H9 (cell line): ENCODE data around the gene MDFIC. TPM values are rescaled to one million over a fixed set of nuclear protein-coding genes. Genes with fewer than 3 reads are reported as not detected.

ENCODE experiments used
- DNase-seq: peaks from one replicate; pipeline ENCODE4 v3.0.0-alpha.2; 2017
- H2AFZ ChIP-seq: one replicate; pipeline ENCODE4 v1.6.1; 2013; ENCODE audit warnings: mild to moderate bottlenecking, low read length, control low read depth, moderate library complexity
- H2AK5ac ChIP-seq: 2 replicates; pipeline ENCODE4 v1.6.1; 2013; ENCODE audit warnings: low read length, control low read depth, mixed read lengths; ENCODE audit not compliant: insufficient read length
- H2BK120ac ChIP-seq: one replicate; pipeline ENCODE4 v1.6.1; 2013; ENCODE audit warnings: low read depth, mild to moderate bottlenecking, low read length, control low read depth, inconsistent platforms; ENCODE audit not compliant: poor library complexity, severe bottlenecking
- H2BK12ac ChIP-seq: 2 replicates; pipeline ENCODE4 v1.6.1; 2013; ENCODE audit warnings: low read length, control low read depth, mixed read lengths, low read depth; ENCODE audit not compliant: insufficient read length
- H2BK15ac ChIP-seq: 2 replicates; pipeline ENCODE4 v1.6.1; 2013; ENCODE audit warnings: low read depth, low read length, control low read depth
- H2BK20ac ChIP-seq: one replicate; pipeline ENCODE4 v1.6.1; 2013; ENCODE audit warnings: low read depth, mild to moderate bottlenecking, low read length, control low read depth, inconsistent platforms; ENCODE audit not compliant: poor library complexity, severe bottlenecking
- H2BK5ac ChIP-seq: 2 replicates; pipeline ENCODE4 v1.6.1; 2013; ENCODE audit warnings: low read length, control low read depth, mixed read lengths; ENCODE audit not compliant: insufficient read length
- H3K14ac ChIP-seq: 2 replicates; pipeline ENCODE4 v1.6.1; 2013; ENCODE audit warnings: low read length, control low read depth; ENCODE audit not compliant: insufficient read depth
- H3K18ac ChIP-seq: 2 replicates; pipeline ENCODE4 v1.6.1; 2013; ENCODE audit warnings: low read depth, mild to moderate bottlenecking, mixed read lengths, low read length, control low read depth; ENCODE audit not compliant: insufficient read length
- H3K23ac ChIP-seq: 2 replicates; pipeline ENCODE4 v1.6.1; 2013; ENCODE audit warnings: low read length, control low read depth, mixed read lengths, low read depth; ENCODE audit not compliant: insufficient read length
- H3K23me2 ChIP-seq: 2 replicates; pipeline ENCODE4 v1.6.1; 2013; ENCODE audit warnings: low read depth, mild to moderate bottlenecking, mixed read lengths, low read length, control low read depth; ENCODE audit not compliant: insufficient read length, poor library complexity, severe bottlenecking
- H3K27ac ChIP-seq: 2 replicates; pipeline ENCODE4 v1.5.1; 2013; ENCODE audit warnings: low read length, control low read depth, mixed read lengths, low read depth; ENCODE audit not compliant: insufficient read length
- H3K27me3 ChIP-seq: 2 replicates; pipeline ENCODE4 v1.6.1; 2013; ENCODE audit warnings: low read length, control low read depth, inconsistent platforms; ENCODE audit not compliant: insufficient read depth
- H3K4ac ChIP-seq: 2 replicates; pipeline ENCODE4 v1.6.1; 2013; ENCODE audit warnings: low read depth, mild to moderate bottlenecking, control low read depth, inconsistent platforms, low read length, moderate library complexity
- H3K4me1 ChIP-seq: 2 replicates; pipeline ENCODE4 v1.6.1; 2013; ENCODE audit warnings: low read length, control low read depth, inconsistent platforms; ENCODE audit not compliant: insufficient read depth
- H3K4me2 ChIP-seq: 2 replicates; pipeline ENCODE4 v1.6.1; 2013; ENCODE audit warnings: low read length, control low read depth, mixed read lengths; ENCODE audit not compliant: insufficient read length, insufficient read depth
- H3K56ac ChIP-seq: 2 replicates; pipeline ENCODE4 v1.6.1; 2013; ENCODE audit warnings: low read depth, mild to moderate bottlenecking, mixed read lengths, low read length, control low read depth; ENCODE audit not compliant: insufficient read length
- H3K79me1 ChIP-seq: 2 replicates; pipeline ENCODE4 v1.6.1; 2013; ENCODE audit warnings: low read depth, mild to moderate bottlenecking, moderate library complexity, low read length, control low read depth, inconsistent platforms; ENCODE audit not compliant: insufficient read depth, poor library complexity, severe bottlenecking
- H3K79me2 ChIP-seq: 2 replicates; pipeline ENCODE4 v1.6.1; 2013; ENCODE audit warnings: low read length, control low read depth, inconsistent platforms; ENCODE audit not compliant: insufficient read depth
- H3K9ac ChIP-seq: 2 replicates; pipeline ENCODE4 v1.6.1; 2013; ENCODE audit warnings: low read length, control low read depth, mixed read lengths; ENCODE audit not compliant: insufficient read length; ENCODE audit errors: extremely low read depth
- H3K9me3 ChIP-seq: one replicate; pipeline ENCODE4 v1.6.1; 2013; ENCODE audit warnings: low read depth, low read length, inconsistent platforms; ENCODE audit not compliant: control insufficient read depth
- H3T11ph ChIP-seq: one replicate; pipeline ENCODE4 v1.6.1; 2013; ENCODE audit warnings: mild to moderate bottlenecking, low read length, control low read depth, inconsistent platforms
- H4K20me1 ChIP-seq: one replicate; pipeline ENCODE4 v1.6.1; 2013; ENCODE audit not compliant: control insufficient read depth, insufficient read length, insufficient read depth
- H4K5ac ChIP-seq: 2 replicates; pipeline ENCODE4 v1.6.1; 2013; ENCODE audit warnings: low read depth, mild to moderate bottlenecking, mixed read lengths, low read length, control low read depth; ENCODE audit not compliant: insufficient read length
- H4K8ac ChIP-seq: replicated peaks from 2 replicates; pipeline ENCODE4 v1.6.1; 2013; ENCODE audit warnings: low read length, control low read depth, mixed read lengths, low read depth; ENCODE audit not compliant: insufficient read length
- H4K91ac ChIP-seq: 2 replicates; pipeline ENCODE4 v1.6.1; 2013; ENCODE audit warnings: low read depth, mild to moderate bottlenecking, moderate library complexity, mixed read lengths, low read length, control low read depth; ENCODE audit not compliant: insufficient read length
- H3K27ac Mint-ChIP-seq, 3 experiments: 2 replicates in 2 of 3; 3 replicates in 1 of 3; pipeline ENCODE4 v1.8.0; 2020 to 2021; ENCODE audit warnings: mixed read lengths in 3 of 3, mild to moderate bottlenecking in 1 of 3, moderate library complexity in 1 of 3
- H3K27me3 Mint-ChIP-seq: 2 replicates; pipeline ENCODE4 v1.8.0; 2021; ENCODE audit warnings: low read depth, mild to moderate bottlenecking, moderate library complexity, mixed read lengths
- H3K36me3 Mint-ChIP-seq, 3 experiments: 2 replicates in 2 of 3; 3 replicates in 1 of 3; pipeline ENCODE4 v1.8.0; 2020 to 2021; ENCODE audit warnings: low read depth in 3 of 3, mixed read lengths in 3 of 3; ENCODE audit not compliant: insufficient read depth in 1 of 3
- H3K4me1 Mint-ChIP-seq, 2 experiments: 2 replicates each; pipeline ENCODE4 v1.8.0; 2020; ENCODE audit warnings: mixed read lengths in 2 of 2
- H3K4me3 Mint-ChIP-seq, 2 experiments: 2 replicates in 1 of 2; 3 replicates in 1 of 2; pipeline ENCODE4 v1.8.0; 2020 to 2021; ENCODE audit warnings: mild to moderate bottlenecking in 2 of 2, mixed read lengths in 2 of 2, moderate library complexity in 1 of 2
- H3K9me3 Mint-ChIP-seq, 2 experiments: 2 replicates in 1 of 2; 3 replicates in 1 of 2; pipeline ENCODE4 v1.8.0; 2020; ENCODE audit warnings: mild to moderate bottlenecking in 2 of 2, mixed read lengths in 2 of 2, moderate library complexity in 1 of 2
- CTCF ChIP-seq: fragments of 200-600 bp; sonication (generic); conservative IDR thresholded peaks from 3 replicates; pipeline ENCODE4 v1.8.0; 2021; ENCODE audit warnings: antibody characterized with exemption, mild to moderate bottlenecking
- WGBS: extraction: QIAGEN DNeasy Blood & Tissue Kit; methylation state at CpG from one replicate; pipeline ENCODE4 v1.1.7; 2013; ENCODE audit warnings: missing lambda C conversion rate, low lambda C conversion rate, mixed read lengths; ENCODE audit not compliant: insufficient read length; ENCODE audit errors: extremely low coverage; 5-methylcytosine and 5-hydroxymethylcytosine counted together
- total RNA-seq: library from RNA; stranded (reverse); gene quantifications from 2 replicates; pipeline ENCODE4 v1.2.1, GENCODE V29; 2021

Gene MDFIC
- total RNA-seq, 1 experiment from 2014 or later = 2.0 TPM

- Histone ChIP-seq H2BK15ac (no peak overlapping the region), H3K27ac (no peak overlapping the region), H3K4me2 (no peak overlapping the region), H2BK20ac (no peak overlapping the region), H3K23ac (no peak overlapping the region), H4K91ac (no peak overlapping the region), H3K14ac (no peak overlapping the region), H3K56ac (no peak overlapping the region), H3K79me1 (no peaks in the 10 kb centered on the region), H4K20me1 (no peaks in the 10 kb centered on the region), H3K9ac (no peak overlapping the region), H3K79me2 (no peaks in the 10 kb centered on the region), H3K9me3 (no peaks in the 10 kb centered on the region), H4K8ac (no peak overlapping the region), H3K27me3 (no peaks in the 10 kb centered on the region), H3K23me2 (no peaks in the 10 kb centered on the region), H2BK120ac (no peak overlapping the region), H2BK5ac (no peak overlapping the region), H2AFZ (no peak overlapping the region), H3K4me1 (no peaks in the 10 kb centered on the region), H2BK12ac (no peak overlapping the region), H3K4ac (no peak overlapping the region), H4K5ac (no peak overlapping the region), H3T11ph (no peak overlapping the region), H2AK5ac (no peak overlapping the region), H3K18ac (no peak overlapping the region)
- DNase-seq = no peak
- Mint-ChIP-seq H3K9me3 (no peaks in the 10 kb centered on the region), H3K27ac (no peak overlapping the region), H3K36me3 (no peaks in the 10 kb centered on the region; a peak in 2 of 7 replicates), H3K27me3 (no peaks in the 10 kb centered on the region; the same call in 1 of the 2 replicates), H3K4me1 (peaks cover 2 to 7% of the 10 kb centered on the region in 2 experiments), H3K4me3 (no peak overlapping the region)
- peak; percentile 58 for TF ChIP-seq CTCF
- WGBS = no CpG with 5 or more reads among the region's 3 CpGs
Measured at GRCh38 chr7:114939484-114940097, 17.7 kb downstream of the MDFIC start.
